ENCODE results near the gene NPPA.

DNA sequence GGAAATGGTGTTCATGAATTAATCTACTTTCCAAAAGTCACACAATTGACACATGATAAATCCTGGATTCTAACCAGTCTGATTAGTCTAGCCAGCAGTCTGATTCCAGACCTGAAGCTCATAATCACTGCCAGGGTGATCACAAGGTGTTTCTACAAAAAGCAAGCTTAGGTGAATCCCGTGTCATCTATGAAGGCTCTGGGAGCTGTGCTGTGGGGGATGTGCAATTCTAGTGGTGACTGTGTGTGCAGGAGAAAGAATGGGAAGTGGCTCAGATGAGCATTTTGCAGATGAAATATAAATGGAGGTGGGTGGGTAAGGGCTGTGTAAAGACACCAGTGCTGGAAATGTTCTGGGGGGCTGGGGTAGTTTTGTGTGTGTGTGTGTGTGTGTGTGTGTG is 13.0 kb upstream of the NPPA start:
- TF ChIP-seq, protein P1, sequence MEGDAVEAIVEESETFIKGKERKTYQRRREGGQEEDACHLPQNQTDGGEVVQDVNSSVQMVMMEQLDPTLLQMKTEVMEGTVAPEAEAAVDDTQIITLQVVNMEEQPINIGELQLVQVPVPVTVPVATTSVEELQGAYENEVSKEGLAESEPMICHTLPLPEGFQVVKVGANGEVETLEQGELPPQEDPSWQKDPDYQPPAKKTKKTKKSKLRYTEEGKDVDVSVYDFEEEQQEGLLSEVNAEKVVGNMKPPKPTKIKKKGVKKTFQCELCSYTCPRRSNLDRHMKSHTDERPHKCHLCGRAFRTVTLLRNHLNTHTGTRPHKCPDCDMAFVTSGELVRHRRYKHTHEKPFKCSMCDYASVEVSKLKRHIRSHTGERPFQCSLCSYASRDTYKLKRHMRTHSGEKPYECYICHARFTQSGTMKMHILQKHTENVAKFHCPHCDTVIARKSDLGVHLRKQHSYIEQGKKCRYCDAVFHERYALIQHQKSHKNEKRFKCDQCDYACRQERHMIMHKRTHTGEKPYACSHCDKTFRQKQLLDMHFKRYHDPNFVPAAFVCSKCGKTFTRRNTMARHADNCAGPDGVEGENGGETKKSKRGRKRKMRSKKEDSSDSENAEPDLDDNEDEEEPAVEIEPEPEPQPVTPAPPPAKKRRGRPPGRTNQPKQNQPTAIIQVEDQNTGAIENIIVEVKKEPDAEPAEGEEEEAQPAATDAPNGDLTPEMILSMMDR (IDR thresholded peaks at IDR 0.05): no peak
- TF ChIP-seq EP300 (IDR thresholded peaks at IDR 0.05): no peak
